ENCODE data around the gene ARRB1. TPM values are rescaled to one million over a fixed set of nuclear protein-coding genes. Genes with fewer than 3 reads are reported as not detected.
"Not testable (repeated sequence)": the region's sequence is repeated elsewhere in the genome, so short reads cannot be mapped to it uniquely, and the experiment has no call there.

The ARRB1 gene
- total RNA-seq, 6 experiments from 2014 or later, result 10.8 to 14.4 (median 11.2) TPM

DNA sequence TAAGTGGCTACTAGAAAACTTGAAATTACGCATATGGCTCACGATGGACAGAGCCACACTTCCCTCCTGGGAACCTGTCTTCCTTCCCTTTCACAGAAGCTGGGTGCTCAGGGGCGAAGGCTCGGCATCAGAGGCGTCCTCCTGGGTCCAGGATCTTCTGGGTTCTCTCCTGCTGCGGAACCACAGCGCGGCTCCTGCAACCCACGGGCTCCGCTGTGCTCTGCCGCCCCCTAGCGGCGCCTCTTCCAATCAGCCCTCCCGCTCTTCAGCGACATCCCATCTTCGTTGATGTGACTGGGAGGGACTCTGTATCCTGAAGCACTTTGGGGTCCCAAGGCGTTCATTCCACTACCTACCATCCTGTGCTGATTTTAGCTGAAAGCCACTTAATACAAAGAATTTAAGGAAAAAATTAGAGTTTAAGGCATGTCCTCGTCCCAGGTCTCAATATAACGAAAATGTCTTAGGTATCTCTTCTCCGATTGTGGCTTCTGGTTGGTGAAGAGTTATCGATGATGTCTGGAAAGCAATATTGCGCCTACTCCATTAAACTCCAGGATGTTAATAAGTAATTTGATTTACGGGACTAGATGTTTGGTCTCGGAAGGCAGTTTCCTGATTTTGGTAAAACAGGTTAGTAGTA is 33.1 kb upstream of the ARRB1 start:
- peak; percentile 24 for DNase-seq
- H3K36me3 Mint-ChIP-seq (ENCODE audit: low read depth), result no peaks in the 10 kb centered on the region
- H3K27me3 Mint-ChIP-seq (ENCODE audit: insufficient read depth), result peaks cover 10% of the 10 kb centered on the region
- TF ChIP-seq, protein P1, sequence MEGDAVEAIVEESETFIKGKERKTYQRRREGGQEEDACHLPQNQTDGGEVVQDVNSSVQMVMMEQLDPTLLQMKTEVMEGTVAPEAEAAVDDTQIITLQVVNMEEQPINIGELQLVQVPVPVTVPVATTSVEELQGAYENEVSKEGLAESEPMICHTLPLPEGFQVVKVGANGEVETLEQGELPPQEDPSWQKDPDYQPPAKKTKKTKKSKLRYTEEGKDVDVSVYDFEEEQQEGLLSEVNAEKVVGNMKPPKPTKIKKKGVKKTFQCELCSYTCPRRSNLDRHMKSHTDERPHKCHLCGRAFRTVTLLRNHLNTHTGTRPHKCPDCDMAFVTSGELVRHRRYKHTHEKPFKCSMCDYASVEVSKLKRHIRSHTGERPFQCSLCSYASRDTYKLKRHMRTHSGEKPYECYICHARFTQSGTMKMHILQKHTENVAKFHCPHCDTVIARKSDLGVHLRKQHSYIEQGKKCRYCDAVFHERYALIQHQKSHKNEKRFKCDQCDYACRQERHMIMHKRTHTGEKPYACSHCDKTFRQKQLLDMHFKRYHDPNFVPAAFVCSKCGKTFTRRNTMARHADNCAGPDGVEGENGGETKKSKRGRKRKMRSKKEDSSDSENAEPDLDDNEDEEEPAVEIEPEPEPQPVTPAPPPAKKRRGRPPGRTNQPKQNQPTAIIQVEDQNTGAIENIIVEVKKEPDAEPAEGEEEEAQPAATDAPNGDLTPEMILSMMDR (IDR thresholded peaks at IDR 0.05), result peak; percentile 100
- H3K27ac Mint-ChIP-seq, result no peak overlapping the region
- no peaks in the 10 kb centered on the region for H3K9me3 Mint-ChIP-seq
- H3K4me1 Mint-ChIP-seq (ENCODE audit: low read depth), result peaks cover 17% of the 10 kb centered on the region
- no peak overlapping the region for H3K4me3 Mint-ChIP-seq

DNA sequence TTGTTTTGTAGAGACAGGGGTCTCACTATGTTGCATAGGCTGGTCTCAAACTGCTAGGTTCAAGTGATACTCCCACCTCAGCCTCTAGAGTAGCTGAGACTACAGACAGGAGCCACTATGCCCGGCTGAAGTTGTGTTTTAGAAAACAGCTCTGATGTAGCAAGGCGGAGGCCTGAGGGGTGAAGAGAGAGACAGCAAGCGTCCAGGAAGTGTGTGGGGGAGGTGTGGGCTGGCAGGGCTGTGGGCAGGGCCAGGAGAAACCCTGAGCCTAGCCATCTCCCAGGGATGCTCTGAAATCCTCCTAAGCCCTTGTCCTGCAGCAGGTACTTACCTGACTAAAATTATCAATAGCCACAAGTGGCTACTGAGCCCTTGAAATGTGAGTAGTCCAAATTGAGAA is 31.8 kb upstream of the ARRB1 start:
- Mint-ChIP-seq H3K4me1 (ENCODE audit: low read depth) (peaks cover 17% of the 10 kb centered on the region), H3K36me3 (ENCODE audit: low read depth) (no peaks in the 10 kb centered on the region), H3K4me3 (no peak overlapping the region), H3K27me3 (ENCODE audit: insufficient read depth) (peaks cover 10% of the 10 kb centered on the region), H3K27ac (no peak overlapping the region), H3K9me3 (no peaks in the 10 kb centered on the region)
- TF ChIP-seq, protein P1 (IDR thresholded peaks at IDR 0.05), result no peak
- DNase-seq, result no peak

DNA sequence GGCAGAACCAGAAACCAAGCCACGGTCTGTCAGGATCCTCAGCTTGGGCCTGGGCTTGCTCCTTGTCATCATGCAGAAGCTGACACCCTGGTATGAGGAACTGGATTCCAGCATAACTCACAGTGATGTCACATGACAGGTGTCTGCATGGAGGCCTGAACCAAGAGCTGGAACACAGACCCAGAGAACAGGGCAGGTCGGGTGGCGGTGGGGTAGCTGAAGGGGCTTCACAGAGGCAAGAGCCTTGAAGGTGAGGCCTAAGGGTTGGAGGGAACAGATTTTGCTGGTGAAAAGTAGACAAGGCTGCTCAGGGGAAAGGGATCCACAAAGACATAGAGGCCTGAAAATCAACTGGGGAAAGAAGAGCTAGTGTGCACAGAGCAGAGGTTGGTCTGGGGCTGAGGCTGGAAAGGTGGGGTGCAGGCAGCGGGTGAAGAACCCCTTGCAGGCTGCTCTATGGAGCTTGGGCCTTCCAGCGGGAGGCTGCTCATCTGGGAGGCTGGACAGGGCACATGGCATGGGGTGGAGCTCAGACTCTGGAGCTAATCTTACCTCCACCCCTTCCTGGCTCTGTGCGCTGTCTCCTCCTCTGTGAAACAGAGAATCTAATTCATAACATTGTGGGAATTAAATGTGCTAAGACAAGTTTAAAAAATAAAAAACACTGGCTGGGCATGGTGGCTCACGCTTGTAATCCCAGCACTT is 29.4 kb upstream of the ARRB1 start:
- no peak for DNase-seq
- H3K36me3 Mint-ChIP-seq (ENCODE audit: low read depth), result no peaks in the 10 kb centered on the region
- H3K27me3 Mint-ChIP-seq (ENCODE audit: insufficient read depth), result peaks cover 9% of the 10 kb centered on the region
- TF ChIP-seq, protein P1 (IDR thresholded peaks at IDR 0.05), result no peak
- no peak overlapping the region for H3K4me3 Mint-ChIP-seq
- no peak overlapping the region for H3K27ac Mint-ChIP-seq
- peaks cover 1% of the 10 kb centered on the region; the same call in 1 of the 2 replicates for H3K4me1 Mint-ChIP-seq (ENCODE audit: low read depth)
- H3K9me3 Mint-ChIP-seq, result no peaks in the 10 kb centered on the region

DNA sequence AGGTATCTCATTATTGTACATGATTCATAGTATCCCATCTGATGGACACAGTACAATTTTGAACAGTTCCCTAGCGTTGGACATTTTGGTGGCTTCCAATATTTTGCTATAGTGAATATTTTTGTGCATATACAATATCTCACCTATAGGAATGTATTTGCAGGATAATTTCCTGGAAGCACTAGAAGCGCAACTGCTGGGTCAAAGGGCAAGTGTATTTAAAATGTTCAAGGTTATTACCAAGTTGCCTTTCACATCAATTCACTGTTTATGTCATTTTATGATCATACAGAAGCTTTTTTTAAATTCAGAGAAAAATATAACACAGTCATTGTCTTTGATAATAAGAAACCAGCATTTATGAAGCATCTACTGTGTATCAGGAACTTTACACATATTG is 28.8 kb upstream of the ARRB1 start:
- no peaks in the 10 kb centered on the region for H3K9me3 Mint-ChIP-seq
- H3K27ac Mint-ChIP-seq, result no peak overlapping the region

DNA sequence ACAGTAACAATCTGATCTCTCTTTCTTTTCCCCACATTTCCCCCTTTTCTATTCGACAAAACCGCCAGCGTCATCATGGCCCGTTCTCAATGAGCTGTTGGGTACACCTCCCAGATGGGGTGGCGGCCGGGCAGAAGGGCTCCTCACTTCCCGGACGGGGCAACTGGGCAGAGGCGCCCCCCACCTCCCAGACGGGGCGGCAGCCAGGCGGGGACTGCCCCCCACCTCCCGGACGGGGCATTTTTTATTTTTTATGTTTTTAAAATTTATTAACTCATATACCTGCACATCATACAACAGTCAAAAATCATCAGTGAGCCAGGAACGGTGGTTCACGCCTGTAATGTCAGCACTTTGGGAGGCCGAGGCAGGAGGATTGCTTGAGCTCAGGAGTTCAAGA is 27.3 kb upstream of the ARRB1 start:
- H3K4me1 Mint-ChIP-seq (ENCODE audit: low read depth); H3K4me3 Mint-ChIP-seq; DNase-seq; H3K27ac Mint-ChIP-seq; H3K9me3 Mint-ChIP-seq; H3K36me3 Mint-ChIP-seq (ENCODE audit: low read depth): not testable (repeated sequence)
- peaks cover 15% of the 10 kb centered on the region for H3K27me3 Mint-ChIP-seq (ENCODE audit: insufficient read depth)

More for the DNA sequence above, 28.8 kb upstream of the ARRB1 start:
- no peak for DNase-seq
- H3K27me3 Mint-ChIP-seq (ENCODE audit: insufficient read depth), result peaks cover 12% of the 10 kb centered on the region
- no peaks in the 10 kb centered on the region for H3K4me1 Mint-ChIP-seq (ENCODE audit: low read depth)
- H3K36me3 Mint-ChIP-seq (ENCODE audit: low read depth), result no peaks in the 10 kb centered on the region
- no peak overlapping the region for H3K4me3 Mint-ChIP-seq
- TF ChIP-seq, protein P1 (IDR thresholded peaks at IDR 0.05), result no peak

DNA sequence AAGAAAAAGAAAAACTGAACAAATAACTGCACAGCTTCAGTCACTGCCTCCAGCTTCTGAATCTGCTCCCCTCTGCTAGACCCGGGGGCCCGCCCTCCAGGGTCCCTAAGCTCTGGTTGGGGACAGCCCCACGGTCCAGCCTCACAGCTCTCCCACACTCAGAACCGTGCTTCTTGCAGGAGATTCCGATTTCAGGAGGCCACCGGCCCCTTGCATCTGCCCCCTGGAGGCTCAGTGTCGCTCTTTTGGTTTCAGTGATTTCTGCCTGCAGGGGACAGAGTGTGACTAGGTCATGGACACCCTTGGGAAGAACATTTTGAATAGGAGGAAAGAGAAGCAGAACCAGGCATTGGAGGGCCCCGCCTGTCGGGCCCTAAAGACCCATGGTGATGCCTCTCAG is 24.7 kb upstream of the ARRB1 start:
- no peak for DNase-seq
- TF ChIP-seq, protein P1 (IDR thresholded peaks at IDR 0.05), result peak; percentile 48; the same call in 1 of the 2 replicates
- H3K27ac Mint-ChIP-seq, result no peak overlapping the region
- H3K9me3 Mint-ChIP-seq, result no peaks in the 10 kb centered on the region
- H3K36me3 Mint-ChIP-seq (ENCODE audit: low read depth), result no peaks in the 10 kb centered on the region
- peaks cover 8% of the 10 kb centered on the region for H3K27me3 Mint-ChIP-seq (ENCODE audit: insufficient read depth)
- no peak overlapping the region; the same call in 1 of the 2 replicates for H3K4me3 Mint-ChIP-seq
- H3K4me1 Mint-ChIP-seq (ENCODE audit: low read depth), result peaks cover 11% of the 10 kb centered on the region

Data from HFFc6 (cell line).